PC-9 (cell line): ENCODE data around the gene FOXJ1. TPM values are rescaled to one million over a fixed set of nuclear protein-coding genes. Genes with fewer than 3 reads are reported as not detected.

Source experiments
- BruUV-seq: library from RNA; stranded (reverse); fragments of 400-500 nt; replicated peaks from 2 replicates; lab custom pipeline; 2021; lab: Mats Ljungman, UMichigan
- CTCF ChIA-PET: fragments of 300-600 bp; sonication (Branson Sonifier 250); formaldehyde crosslinking; loops from one replicate; lab custom pipeline; 2022; ENCODE audit warnings: antibody characterized with exemption; lab: Charles Lee
- POLR2A ChIA-PET: fragments of 300-600 bp; sonication (Branson Sonifier 250); formaldehyde crosslinking; loops from one replicate; lab custom pipeline; 2022; ENCODE audit warnings: antibody characterized with exemption; ENCODE audit not compliant: unreplicated experiment; lab: Charles Lee
- DNase-seq, 2 experiments: peaks; one replicate each; pipeline versions ENCODE4 v3.0.0 to v3.0.0-alpha.2; 2015 to 2022; ENCODE audit warnings: mixed read lengths in 1 of 2
- H2AFZ ChIP-seq: fragments of 200-600 bp; sonication (generic); 2 replicates; pipeline ENCODE4 v1.8.1; 2017; ENCODE audit warnings: antibody characterized with exemption
- H3F3A ChIP-seq: fragments of 200-600 bp; sonication (generic); 2 replicates; pipeline ENCODE4 v1.8.1; 2017; ENCODE audit warnings: antibody characterized with exemption, mild to moderate bottlenecking, low read depth; ENCODE audit not compliant: insufficient read depth
- H3K27ac ChIP-seq: fragments of 200-600 bp; sonication (generic); 2 replicates; pipeline ENCODE4 v1.6.1; 2016; ENCODE audit warnings: mixed run types
- H3K27me3 ChIP-seq: fragments of 200-600 bp; sonication (generic); 2 replicates; pipeline ENCODE4 v1.6.1; 2016; ENCODE audit warnings: low read depth, mixed run types; ENCODE audit not compliant: insufficient read depth
- H3K36me3 ChIP-seq: fragments of 200-600 bp; sonication (generic); 2 replicates; pipeline ENCODE4 v1.6.1; 2016; ENCODE audit warnings: low read depth, mixed run types
- H3K4me1 ChIP-seq: fragments of 200-600 bp; sonication (generic); replicated peaks from 2 replicates; pipeline ENCODE4 v1.6.1; 2016; ENCODE audit warnings: mixed run types; ENCODE audit not compliant: insufficient read depth
- H3K4me2 ChIP-seq: fragments of 200-600 bp; sonication (generic); 2 replicates; pipeline ENCODE4 v1.6.1; 2017; ENCODE audit warnings: mixed run types
- H3K4me3 ChIP-seq: fragments of 200-600 bp; sonication (generic); 2 replicates; pipeline ENCODE4 v1.6.1; 2016; ENCODE audit warnings: mixed run types
- H3K79me2 ChIP-seq: fragments of 200-600 bp; sonication (generic); 2 replicates; pipeline ENCODE4 v1.6.1; 2017; ENCODE audit warnings: low read depth, mixed run types
- H3K9me2 ChIP-seq: fragments of 200-600 bp; sonication (generic); 2 replicates; pipeline ENCODE4 v1.8.1; 2017; ENCODE audit warnings: mild to moderate bottlenecking; ENCODE audit not compliant: insufficient read depth
- H3K9me3 ChIP-seq: fragments of 200-600 bp; sonication (generic); 2 replicates; pipeline ENCODE4 v1.8.1; 2016; ENCODE audit warnings: low read depth; ENCODE audit not compliant: insufficient read depth
- H4K20me1 ChIP-seq: fragments of 200-600 bp; sonication (generic); 2 replicates; pipeline ENCODE4 v1.8.1; 2017; ENCODE audit not compliant: insufficient read depth
- EZH2 ChIP-seq: fragments of 200-600 bp; sonication (generic); IDR thresholded peaks from 2 replicates; pipeline ENCODE4 v1.8.0; 2017; ENCODE audit warnings: antibody characterized with exemption, low read depth
- intact Hi-C: fragments of 100-400 bp; cut with micrococcal nuclease; formaldehyde crosslinking; loops from one replicate; pipeline ENCODE4 v1.10.0; 2022; ENCODE audit not compliant: unreplicated experiment
- total RNA-seq: library from RNA; stranded (reverse); gene quantifications from 2 replicates; pipeline ENCODE4 v1.2.3, GENCODE V29; 2021
- TF ChIP-seq, protein P1 (sequence below): fragments of 200-600 bp; sonication (generic); conservative IDR thresholded peaks from 2 replicates; pipeline ENCODE4 v1.6.1; 2017; ENCODE audit warnings: mixed run types, antibody characterized with exemption, mild to moderate bottlenecking, moderate library complexity

Gene FOXJ1
- total RNA-seq, 1 experiment from 2014 or later: 23.7 TPM

DNA sequence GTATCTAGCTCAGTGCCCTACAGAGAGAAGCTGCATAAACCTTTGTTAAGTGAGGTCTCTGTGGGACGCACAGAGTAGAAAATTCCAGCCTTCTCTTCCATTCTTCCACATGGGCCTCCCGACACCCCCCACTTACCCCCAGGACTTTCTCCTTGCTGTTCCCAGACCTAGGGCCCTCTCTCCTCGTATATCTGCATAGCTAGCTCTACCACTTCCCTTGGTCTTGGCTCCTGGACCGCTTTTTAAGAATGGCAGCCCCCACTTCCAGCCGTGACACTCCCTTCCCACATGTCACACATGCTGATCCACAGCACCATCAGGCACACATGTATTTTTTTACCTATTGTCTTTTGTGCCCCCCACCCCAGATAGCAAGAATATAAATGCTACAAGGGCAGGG lies 16.7 kb upstream of the FOXJ1 start:
- no peaks in the 10 kb centered on the region for H4K20me1 ChIP-seq
- intact Hi-C loops: no loop called here
- ChIA-PET POLR2A (no interaction called here), CTCF (interaction anchor here (0.6 kb wide), 3 partner anchors 49 to 280 kb away, joined by 3 to 7 read pairs (median 4); no protein-coding TSS in a partner anchor)
- H3K4me3 ChIP-seq: no peak overlapping the region
- TF ChIP-seq EZH2: no peak
- TF ChIP-seq, protein P1, sequence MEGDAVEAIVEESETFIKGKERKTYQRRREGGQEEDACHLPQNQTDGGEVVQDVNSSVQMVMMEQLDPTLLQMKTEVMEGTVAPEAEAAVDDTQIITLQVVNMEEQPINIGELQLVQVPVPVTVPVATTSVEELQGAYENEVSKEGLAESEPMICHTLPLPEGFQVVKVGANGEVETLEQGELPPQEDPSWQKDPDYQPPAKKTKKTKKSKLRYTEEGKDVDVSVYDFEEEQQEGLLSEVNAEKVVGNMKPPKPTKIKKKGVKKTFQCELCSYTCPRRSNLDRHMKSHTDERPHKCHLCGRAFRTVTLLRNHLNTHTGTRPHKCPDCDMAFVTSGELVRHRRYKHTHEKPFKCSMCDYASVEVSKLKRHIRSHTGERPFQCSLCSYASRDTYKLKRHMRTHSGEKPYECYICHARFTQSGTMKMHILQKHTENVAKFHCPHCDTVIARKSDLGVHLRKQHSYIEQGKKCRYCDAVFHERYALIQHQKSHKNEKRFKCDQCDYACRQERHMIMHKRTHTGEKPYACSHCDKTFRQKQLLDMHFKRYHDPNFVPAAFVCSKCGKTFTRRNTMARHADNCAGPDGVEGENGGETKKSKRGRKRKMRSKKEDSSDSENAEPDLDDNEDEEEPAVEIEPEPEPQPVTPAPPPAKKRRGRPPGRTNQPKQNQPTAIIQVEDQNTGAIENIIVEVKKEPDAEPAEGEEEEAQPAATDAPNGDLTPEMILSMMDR: no peak
- BruUV-seq: no TSS peak
- H3K4me1 ChIP-seq: no peaks in the 10 kb centered on the region
- H3K36me3 ChIP-seq: no peaks in the 10 kb centered on the region
- H3K9me2 ChIP-seq: no peaks in the 10 kb centered on the region
- H3K9me3 ChIP-seq: no peaks in the 10 kb centered on the region
- no peak overlapping the region for H2AFZ ChIP-seq
- no peaks in the 10 kb centered on the region for H3K27me3 ChIP-seq
- H3K27ac ChIP-seq: no peak overlapping the region
- no peak for DNase-seq
- H3K4me2 ChIP-seq: no peak overlapping the region
- H3K79me2 ChIP-seq: no peaks in the 10 kb centered on the region
- no peaks in the 10 kb centered on the region for H3F3A ChIP-seq

DNA sequence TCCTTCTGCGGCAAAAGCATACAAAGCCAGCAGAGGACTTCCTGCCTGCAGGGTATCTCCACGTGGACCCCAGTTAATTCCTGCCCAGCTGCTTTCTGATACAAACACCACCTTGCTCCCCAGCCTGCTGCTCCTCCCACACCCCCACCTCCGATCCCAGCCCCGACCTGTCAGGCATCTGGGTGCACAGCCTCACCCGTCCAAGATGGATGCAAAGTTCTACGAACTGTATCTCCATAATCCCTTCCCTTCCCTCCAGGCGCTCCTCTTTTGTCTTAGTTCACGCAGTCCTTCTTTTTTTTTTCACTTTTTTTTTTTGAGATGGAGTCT lies 15.6 kb upstream of the FOXJ1 start:
- CTCF ChIA-PET: no interaction called here

DNA sequence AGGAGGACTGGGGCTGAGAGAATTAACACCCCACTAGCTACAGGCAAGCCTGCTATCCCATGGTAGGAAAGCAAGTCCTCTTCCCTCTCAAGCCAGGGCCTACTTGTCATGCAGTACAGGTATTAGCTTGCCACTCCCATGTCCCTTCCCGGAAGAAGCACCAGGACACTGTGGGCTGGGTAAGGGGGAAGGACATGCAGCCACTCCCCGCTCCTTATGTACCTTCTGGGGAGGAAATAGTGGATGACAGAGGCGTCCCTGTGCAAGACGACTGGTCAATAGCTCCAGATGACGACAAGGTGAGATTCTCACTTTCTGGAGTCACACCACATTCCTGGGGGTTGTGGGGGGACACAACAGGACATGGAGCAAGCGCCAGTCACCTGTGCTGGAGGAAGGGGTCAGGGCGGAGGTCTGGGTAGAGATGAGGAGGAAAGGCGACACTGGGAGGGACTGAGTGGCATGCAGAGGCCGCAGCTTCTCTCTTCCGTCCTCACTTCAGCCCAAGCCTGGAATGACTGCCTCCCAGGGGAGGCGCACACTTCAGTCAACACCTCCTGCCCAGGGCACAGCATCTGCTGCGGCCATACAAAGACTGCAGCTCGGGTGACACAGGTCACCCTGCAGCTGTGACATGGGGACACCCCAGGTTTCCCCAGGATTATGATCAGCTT lies 15.1 kb upstream of the FOXJ1 start:
- Histone ChIP-seq H3K4me1 (no peaks in the 10 kb centered on the region), H3K79me2 (no peaks in the 10 kb centered on the region), H4K20me1 (no peaks in the 10 kb centered on the region), H3K36me3 (no peaks in the 10 kb centered on the region), H3K27ac (no peak overlapping the region), H3K4me2 (no peak overlapping the region), H3K4me3 (no peak overlapping the region), H3K27me3 (no peaks in the 10 kb centered on the region), H3K9me3 (no peaks in the 10 kb centered on the region), H2AFZ (no peak overlapping the region), H3F3A (no peaks in the 10 kb centered on the region), H3K9me2 (no peaks in the 10 kb centered on the region)
- intact Hi-C loops: no loop called here
- no peak for DNase-seq
- POLR2A ChIA-PET: interaction anchor here (0.6 to 0.7 kb wide), 2 partner anchors 83 to 239 kb away, joined by 3 to 4 read pairs; no protein-coding TSS in a partner anchor
- no TSS peak for BruUV-seq
- CTCF ChIA-PET: no interaction called here
- TF ChIP-seq, protein P1: no peak

More for the DNA sequence above, 15.6 kb upstream of the FOXJ1 start:
- H3K9me2 ChIP-seq: no peaks in the 10 kb centered on the region
- no peaks in the 10 kb centered on the region for H3F3A ChIP-seq
- H4K20me1 ChIP-seq: no peaks in the 10 kb centered on the region
- no peaks in the 10 kb centered on the region for H3K4me1 ChIP-seq
- no peak overlapping the region for H2AFZ ChIP-seq
- no peak overlapping the region for H3K4me3 ChIP-seq
- intact Hi-C loops: no loop called here
- no TSS peak for BruUV-seq
- no peak for DNase-seq
- no peaks in the 10 kb centered on the region for H3K36me3 ChIP-seq
- no peaks in the 10 kb centered on the region for H3K9me3 ChIP-seq
- POLR2A ChIA-PET: interaction anchor here (0.6 kb wide), 1 partner anchor 82 kb away, joined by 4 read pairs; no protein-coding TSS in a partner anchor
- no peak for TF ChIP-seq EZH2
- TF ChIP-seq, protein P1: no peak
- H3K4me2 ChIP-seq: no peak overlapping the region
- no peaks in the 10 kb centered on the region for H3K79me2 ChIP-seq
- H3K27me3 ChIP-seq: no peaks in the 10 kb centered on the region
- no peak overlapping the region for H3K27ac ChIP-seq
